DND-41 (cell line): Measurements from ENCODE around the gene PHF21B.

Experiments used
- ATAC-seq: fragments of 200-7000 bp; cut with Tn5 transposase; 3 replicates; pipeline ENCODE4 v1.9.1; 2021; ENCODE audit warnings: low read depth; ENCODE audit not compliant: insufficient read depth
- DNase-seq: peaks from one replicate; pipeline ENCODE4 v3.0.0-alpha.2; 2020
- H2AFZ ChIP-seq: 2 replicates; pipeline ENCODE4 v1.6.0; 2012; ENCODE audit warnings: low read depth, low read length
- H3K27ac ChIP-seq: 2 replicates; pipeline ENCODE4 v1.5.1; 2012; ENCODE audit warnings: low read length, inconsistent platforms
- H3K27me3 ChIP-seq: fragments of 200-600 bp; sonication (generic); 2 replicates; pipeline ENCODE4 v1.6.0; 2012; ENCODE audit warnings: low read length, mild to moderate bottlenecking, inconsistent platforms; ENCODE audit not compliant: insufficient read depth, poor library complexity
- H3K36me3 ChIP-seq: 2 replicates; pipeline ENCODE4 v1.5.1; 2012; ENCODE audit warnings: low read length, inconsistent platforms; ENCODE audit not compliant: insufficient read depth
- H3K4me1 ChIP-seq: 2 replicates; pipeline ENCODE4 v1.5.1; 2012; ENCODE audit warnings: mild to moderate bottlenecking, low read length; ENCODE audit not compliant: insufficient read depth
- H3K4me2 ChIP-seq: 2 replicates; pipeline ENCODE4 v1.6.0; 2012; ENCODE audit warnings: mild to moderate bottlenecking, moderate library complexity, low read length, inconsistent platforms; ENCODE audit not compliant: insufficient read depth
- H3K4me3 ChIP-seq, 2 experiments: fragments of 200-600 bp in 1 of 2; shearing (Covaris generic) in 1 of 2; 2 replicates each; pipeline ENCODE4 v1.5.1; 2012 to 2016; ENCODE audit warnings: inconsistent platforms in 2 of 2, low read length in 2 of 2, mild to moderate bottlenecking in 2 of 2, low read depth in 1 of 2, moderate library complexity in 1 of 2
- H3K79me2 ChIP-seq: 2 replicates; pipeline ENCODE4 v1.6.0; 2012; ENCODE audit warnings: low read length, inconsistent platforms; ENCODE audit not compliant: insufficient read depth
- H3K9ac ChIP-seq: 2 replicates; pipeline ENCODE4 v1.6.0; 2012; ENCODE audit warnings: low read depth, mild to moderate bottlenecking, inconsistent platforms, low read length, moderate library complexity
- H3K9me3 ChIP-seq: 2 replicates; pipeline ENCODE4 v1.5.1; 2012; ENCODE audit warnings: low read length, moderate library complexity, mild to moderate bottlenecking, inconsistent platforms; ENCODE audit not compliant: insufficient read depth, severe bottlenecking
- H4K20me1 ChIP-seq: 2 replicates; pipeline ENCODE4 v1.6.0; 2012; ENCODE audit warnings: low read length; ENCODE audit not compliant: insufficient read depth
- EZH2 ChIP-seq: IDR thresholded peaks from 3 replicates; pipeline ENCODE4 v1.6.1; 2012; ENCODE audit warnings: borderline replicate concordance, low read depth, mild to moderate bottlenecking, moderate library complexity, low read length, inconsistent platforms; ENCODE audit not compliant: severe bottlenecking
- TF ChIP-seq, protein P1 (sequence below): IDR thresholded peaks from 2 replicates; pipeline ENCODE4 v1.5.1; 2012; ENCODE audit warnings: borderline replicate concordance, low read length, moderate library complexity, mild to moderate bottlenecking; ENCODE audit not compliant: poor library complexity, severe bottlenecking; ENCODE audit errors: extremely low read depth

The PHF21B gene

DNA sequence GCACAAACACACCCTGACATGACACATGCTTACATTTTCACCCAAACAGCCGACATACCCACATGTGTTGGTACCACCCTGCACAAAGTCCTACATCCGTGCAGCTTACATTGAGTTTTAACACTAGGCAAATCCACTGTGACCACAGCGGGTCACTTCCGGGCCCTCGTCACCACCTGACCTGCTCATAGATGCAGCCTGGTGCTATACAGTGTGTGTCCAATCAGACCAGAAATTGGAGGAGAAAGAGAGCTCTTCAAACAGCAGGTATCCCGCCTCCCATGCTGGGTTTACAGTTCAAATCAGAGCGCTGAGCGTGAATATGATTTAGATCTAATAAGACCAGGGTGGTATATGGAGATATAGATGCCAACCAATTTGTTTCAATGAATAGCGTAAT, 35.4 kb downstream of the PHF21B start:
- Histone ChIP-seq H3K27ac (no peak overlapping the region), H2AFZ (no peak overlapping the region), H3K36me3 (peaks cover 28% of the 10 kb centered on the region), H3K9ac (no peak overlapping the region), H3K4me3 (no peak overlapping the region), H4K20me1 (peaks cover 96% of the 10 kb centered on the region), H3K79me2 (peaks cover 73% of the 10 kb centered on the region), H3K27me3 (no peaks in the 10 kb centered on the region), H3K9me3 (no peaks in the 10 kb centered on the region), H3K4me1 (no peaks in the 10 kb centered on the region), H3K4me2 (no peak overlapping the region)
- TF ChIP-seq EZH2 = no peak
- TF ChIP-seq, protein P1, sequence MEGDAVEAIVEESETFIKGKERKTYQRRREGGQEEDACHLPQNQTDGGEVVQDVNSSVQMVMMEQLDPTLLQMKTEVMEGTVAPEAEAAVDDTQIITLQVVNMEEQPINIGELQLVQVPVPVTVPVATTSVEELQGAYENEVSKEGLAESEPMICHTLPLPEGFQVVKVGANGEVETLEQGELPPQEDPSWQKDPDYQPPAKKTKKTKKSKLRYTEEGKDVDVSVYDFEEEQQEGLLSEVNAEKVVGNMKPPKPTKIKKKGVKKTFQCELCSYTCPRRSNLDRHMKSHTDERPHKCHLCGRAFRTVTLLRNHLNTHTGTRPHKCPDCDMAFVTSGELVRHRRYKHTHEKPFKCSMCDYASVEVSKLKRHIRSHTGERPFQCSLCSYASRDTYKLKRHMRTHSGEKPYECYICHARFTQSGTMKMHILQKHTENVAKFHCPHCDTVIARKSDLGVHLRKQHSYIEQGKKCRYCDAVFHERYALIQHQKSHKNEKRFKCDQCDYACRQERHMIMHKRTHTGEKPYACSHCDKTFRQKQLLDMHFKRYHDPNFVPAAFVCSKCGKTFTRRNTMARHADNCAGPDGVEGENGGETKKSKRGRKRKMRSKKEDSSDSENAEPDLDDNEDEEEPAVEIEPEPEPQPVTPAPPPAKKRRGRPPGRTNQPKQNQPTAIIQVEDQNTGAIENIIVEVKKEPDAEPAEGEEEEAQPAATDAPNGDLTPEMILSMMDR = no peak
- ATAC-seq = no peak
- DNase-seq = no peak

DNA sequence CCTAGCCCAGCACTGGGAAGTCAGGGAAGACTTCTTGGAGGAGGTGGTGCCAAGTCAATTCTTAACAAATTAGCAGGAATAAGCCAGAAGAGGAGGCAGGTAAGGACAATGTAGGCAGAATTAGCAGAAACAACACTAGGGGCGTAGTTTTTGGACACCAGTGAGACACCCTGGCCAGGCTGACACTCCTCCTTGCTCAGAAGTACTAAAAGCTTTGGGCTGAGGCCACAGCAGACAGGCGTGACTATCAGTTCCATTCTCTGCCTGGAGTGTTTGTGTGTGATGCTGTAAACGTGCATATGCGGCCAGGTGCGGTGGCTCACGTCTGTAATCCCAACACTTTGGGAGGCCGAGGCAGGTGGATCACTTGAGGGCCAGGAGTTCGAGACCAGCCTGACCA, 36.0 kb downstream of the PHF21B start:
- no peak for TF ChIP-seq EZH2
- TF ChIP-seq, protein P1 = no peak
- H3K4me3 ChIP-seq = no peak overlapping the region
- H3K27me3 ChIP-seq = no peaks in the 10 kb centered on the region
- DNase-seq = no peak
- peaks cover 32% of the 10 kb centered on the region for H3K36me3 ChIP-seq
- peaks cover 94% of the 10 kb centered on the region for H4K20me1 ChIP-seq
- no peak for ATAC-seq
- H3K27ac ChIP-seq = no peak overlapping the region
- no peak overlapping the region for H3K4me2 ChIP-seq
- H3K9me3 ChIP-seq = no peaks in the 10 kb centered on the region
- no peak overlapping the region for H2AFZ ChIP-seq
- no peak overlapping the region for H3K9ac ChIP-seq
- H3K79me2 ChIP-seq = peaks cover 68% of the 10 kb centered on the region
- no peaks in the 10 kb centered on the region for H3K4me1 ChIP-seq

DNA sequence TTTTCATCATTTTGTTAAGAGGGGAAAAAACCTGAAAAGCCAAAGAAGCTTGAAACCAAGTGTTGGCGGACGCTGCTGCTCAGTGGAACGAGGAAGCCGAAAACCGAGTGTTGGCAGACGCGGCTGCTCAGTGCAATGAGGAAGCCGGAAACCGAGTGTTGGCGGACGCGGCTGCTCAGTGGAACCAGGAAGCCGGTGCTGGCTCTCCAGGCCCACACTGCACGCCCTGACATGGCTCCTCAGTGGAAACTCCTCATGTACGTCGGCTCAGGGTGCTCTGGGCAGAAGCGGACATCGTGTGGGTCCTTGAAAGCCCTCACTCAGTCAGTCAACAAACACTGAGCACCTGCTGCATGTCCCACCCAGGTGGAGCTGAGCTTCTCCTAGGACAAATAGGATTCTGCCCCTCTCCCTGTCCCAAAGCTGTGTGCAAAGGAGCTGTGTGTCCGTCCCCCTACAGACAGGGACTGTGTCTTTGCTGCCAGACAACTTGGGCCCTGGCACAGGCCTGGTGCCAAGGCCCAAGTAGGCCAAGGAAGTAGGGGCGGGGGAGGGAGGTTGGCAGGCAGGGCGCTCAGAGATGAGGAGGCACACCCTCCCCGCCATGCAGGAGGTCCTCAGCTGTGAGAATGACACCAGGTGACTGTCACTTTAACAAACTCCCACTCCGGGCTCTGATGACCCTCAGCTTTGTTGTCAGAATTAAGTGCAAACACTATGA, 37.3 kb downstream of the PHF21B start:
- H4K20me1 ChIP-seq = peaks cover 87% of the 10 kb centered on the region
- no peak overlapping the region for H3K9ac ChIP-seq
- DNase-seq = no peak

More for the DNA sequence above, 37.3 kb downstream of the PHF21B start:
- H2AFZ ChIP-seq = no peak overlapping the region
- no peak overlapping the region for H3K27ac ChIP-seq
- peaks cover 70% of the 10 kb centered on the region for H3K79me2 ChIP-seq
- H3K27me3 ChIP-seq = no peaks in the 10 kb centered on the region
- H3K4me2 ChIP-seq = no peak overlapping the region
- ATAC-seq = no peak
- no peak for TF ChIP-seq EZH2
- TF ChIP-seq, protein P1 = no peak
- no peak overlapping the region for H3K4me3 ChIP-seq
- peaks cover 36% of the 10 kb centered on the region for H3K36me3 ChIP-seq
- H3K4me1 ChIP-seq = no peaks in the 10 kb centered on the region
- H3K9me3 ChIP-seq = no peaks in the 10 kb centered on the region
